HG03469 (cell line): Measurements from ENCODE around the gene DUS1L.

Experiments
- ATAC-seq: cut with Tn5 transposase; IDR thresholded peaks from one replicate; pipeline ENCODE4 v1.9.1; 2021; ENCODE audit warnings: mild to moderate bottlenecking, moderate library complexity, moderate number of reproducible peaks; ENCODE audit not compliant: unreplicated experiment

DUS1L gene

GRCh38 chr17:82088838-82089722 is 23.5 kb upstream of the DUS1L start:
- no peak for ATAC-seq

- no peak for ATAC-seq
Observed at GRCh38 chr17:82087961-82088837, 22.6 kb upstream of the DUS1L start.

DNA sequence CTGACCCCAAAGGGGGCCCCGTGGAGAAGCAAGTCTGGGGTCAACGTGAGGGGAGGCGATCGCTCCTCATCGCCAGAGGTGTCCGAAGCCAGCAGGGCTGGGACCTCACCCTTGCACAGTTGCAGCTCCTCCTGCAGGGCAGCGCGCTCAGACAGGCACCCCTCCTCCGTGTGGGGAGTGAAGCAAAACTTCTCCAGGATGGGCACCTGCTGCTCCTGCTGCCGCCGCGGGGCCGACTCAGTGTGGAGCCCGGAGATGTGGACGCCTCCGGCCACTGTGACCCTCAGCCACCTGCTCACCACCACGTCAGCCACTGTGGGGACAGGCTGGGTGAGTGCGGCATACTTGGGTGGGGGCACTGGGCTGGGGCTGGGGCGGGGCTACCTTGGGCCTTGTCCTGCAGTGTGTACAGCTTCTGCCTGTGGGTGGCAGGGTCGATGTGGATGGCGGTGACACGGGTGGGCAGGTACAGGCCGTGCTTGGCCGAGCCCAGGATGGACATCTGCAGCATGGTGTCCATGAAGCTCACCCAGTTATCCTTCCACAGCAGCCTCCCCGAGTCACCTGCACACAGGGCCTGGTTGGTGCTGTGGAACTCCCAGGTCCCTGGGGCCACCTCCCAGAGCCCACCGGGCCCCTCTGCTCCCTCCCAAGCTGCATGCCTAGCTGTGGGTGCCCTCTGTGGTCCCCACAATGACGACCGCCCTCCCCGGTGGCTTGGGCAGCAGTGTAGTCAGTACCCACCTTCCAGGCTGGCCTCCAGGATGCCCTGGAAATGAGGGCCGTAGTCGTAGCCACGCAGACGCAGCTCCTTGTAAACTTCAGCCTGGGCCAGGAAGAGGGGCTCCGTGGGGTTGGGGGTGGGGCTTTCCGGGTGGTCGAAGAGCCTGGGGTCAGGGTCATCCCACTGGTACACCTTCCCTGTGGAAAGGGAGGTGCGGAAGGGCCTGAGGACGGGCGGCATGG is 21.6 kb upstream of the DUS1L start:
- no peak for ATAC-seq

GRCh38 chr17:82085931-82086764 is 20.5 kb upstream of the DUS1L start:
- ATAC-seq: no peak

GRCh38 chr17:82085031-82085861 is 19.6 kb upstream of the DUS1L start:
- no peak for ATAC-seq

DNA sequence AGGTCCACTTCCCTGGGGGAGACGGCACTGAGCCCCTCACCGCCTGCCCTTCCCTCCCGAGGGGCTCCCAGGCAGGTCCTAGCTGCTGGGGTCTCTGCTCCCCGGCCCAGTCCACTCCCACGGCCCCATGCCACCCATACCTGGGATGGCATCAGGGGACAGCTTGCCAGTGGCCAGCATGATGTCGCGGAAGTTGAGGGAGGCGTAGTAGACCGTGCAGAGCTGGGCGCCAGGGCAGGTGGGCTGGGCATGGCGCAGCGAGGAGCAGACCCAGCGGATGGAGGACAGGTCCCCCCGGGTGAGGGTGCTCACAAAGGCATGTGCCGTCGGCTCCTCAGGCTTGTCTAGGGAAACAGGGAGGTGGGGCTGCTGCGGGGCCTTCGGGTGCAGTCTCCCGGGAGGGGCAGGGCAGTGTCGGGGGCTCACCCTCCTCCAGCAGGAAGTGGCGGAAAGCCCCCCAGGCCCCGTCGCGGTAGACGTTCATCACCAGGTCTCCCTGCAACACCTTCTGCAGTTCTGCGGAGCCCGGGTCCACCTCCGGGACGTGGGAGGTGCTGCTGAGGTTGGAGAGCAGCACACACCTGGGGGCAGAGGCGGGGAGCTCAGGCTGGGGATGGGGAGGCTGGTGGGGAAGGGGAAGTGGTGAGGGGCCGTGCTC is 18.9 kb upstream of the DUS1L start:
- ATAC-seq: no peak

- no peak for ATAC-seq
Observed at GRCh38 chr17:82083533-82084359, 18.1 kb upstream of the DUS1L start.

DNA sequence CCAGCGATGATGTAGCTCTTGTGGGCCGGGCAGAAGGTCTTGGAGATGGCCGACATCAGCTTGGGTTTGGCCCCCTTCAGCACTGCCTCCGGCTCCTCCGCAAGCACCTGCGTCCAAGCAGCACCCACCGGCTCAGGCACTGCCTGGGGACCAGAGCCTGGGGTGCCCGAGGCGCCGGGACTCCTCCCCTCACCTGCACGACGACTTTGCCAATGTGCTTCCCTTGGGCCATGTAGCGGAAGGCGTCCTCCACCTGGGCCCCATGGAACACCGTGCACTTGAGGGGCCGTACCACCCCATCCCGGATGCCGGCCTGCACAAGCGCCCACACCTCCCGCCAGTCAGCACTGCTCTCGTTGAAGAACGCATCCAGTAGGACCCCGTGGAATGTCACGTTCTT is 17.4 kb upstream of the DUS1L start:
- no peak for ATAC-seq

DNA sequence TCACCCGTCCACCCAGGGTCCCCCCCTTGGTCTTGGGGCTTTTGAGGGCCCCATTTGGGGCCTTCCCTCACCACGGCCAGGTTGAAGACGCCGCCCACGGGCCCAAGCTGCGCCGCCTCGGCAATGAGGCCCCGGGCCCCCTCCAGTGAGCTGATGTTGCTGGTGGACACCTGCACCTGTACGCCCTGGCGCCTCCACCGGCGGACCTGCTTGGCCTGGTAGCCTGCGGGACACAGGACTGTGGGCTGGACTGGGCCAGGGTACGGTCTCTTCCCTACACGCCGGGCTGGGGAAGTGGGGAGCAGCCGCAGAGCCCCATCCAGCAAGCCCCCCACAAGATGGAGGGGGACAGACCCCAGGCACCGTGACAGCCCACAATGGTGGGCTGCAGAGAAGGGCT is 16.9 kb upstream of the DUS1L start:
- no peak for ATAC-seq

- no peak for ATAC-seq
Observed at GRCh38 chr17:82081966-82082365, 16.4 kb upstream of the DUS1L start.

GRCh38 chr17:82081546-82081945 is 15.9 kb upstream of the DUS1L start:
- ATAC-seq: no peak

DNA sequence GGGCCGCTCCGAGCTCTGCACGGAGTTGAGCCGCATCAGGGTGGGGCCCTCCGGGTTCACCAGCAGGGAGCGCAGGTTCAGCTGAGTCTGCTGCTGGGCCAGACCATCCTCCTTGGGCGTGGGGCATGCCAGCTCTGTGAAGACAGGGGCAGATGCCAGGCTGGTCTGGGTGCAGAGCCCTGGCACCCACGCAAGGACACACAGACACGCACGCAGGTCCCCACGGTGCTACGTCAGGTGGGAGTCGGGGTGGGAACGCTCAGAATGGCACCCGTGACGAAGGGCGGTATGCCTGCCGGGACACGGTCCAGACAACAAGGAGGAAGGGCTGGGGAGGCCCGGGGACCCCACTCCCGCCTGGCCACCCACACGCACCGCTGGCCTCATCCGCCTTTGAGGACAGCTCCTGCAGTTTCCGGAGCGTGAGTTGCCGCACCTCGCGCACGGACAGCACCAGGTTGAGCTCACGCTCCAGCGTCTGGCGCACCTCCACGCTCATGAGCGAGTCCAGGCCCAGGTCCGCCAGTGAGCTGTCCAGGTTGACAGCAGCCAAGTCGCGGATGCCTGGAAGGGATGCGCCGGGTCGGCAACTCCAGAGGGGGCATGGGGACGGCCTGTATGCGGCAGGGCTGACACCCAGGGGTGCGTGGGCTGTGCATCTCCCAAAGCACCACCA is 15.3 kb upstream of the DUS1L start:
- ATAC-seq: no peak

- ATAC-seq: no peak
Observed at GRCh38 chr17:82080048-82080788, 14.6 kb upstream of the DUS1L start.

DNA sequence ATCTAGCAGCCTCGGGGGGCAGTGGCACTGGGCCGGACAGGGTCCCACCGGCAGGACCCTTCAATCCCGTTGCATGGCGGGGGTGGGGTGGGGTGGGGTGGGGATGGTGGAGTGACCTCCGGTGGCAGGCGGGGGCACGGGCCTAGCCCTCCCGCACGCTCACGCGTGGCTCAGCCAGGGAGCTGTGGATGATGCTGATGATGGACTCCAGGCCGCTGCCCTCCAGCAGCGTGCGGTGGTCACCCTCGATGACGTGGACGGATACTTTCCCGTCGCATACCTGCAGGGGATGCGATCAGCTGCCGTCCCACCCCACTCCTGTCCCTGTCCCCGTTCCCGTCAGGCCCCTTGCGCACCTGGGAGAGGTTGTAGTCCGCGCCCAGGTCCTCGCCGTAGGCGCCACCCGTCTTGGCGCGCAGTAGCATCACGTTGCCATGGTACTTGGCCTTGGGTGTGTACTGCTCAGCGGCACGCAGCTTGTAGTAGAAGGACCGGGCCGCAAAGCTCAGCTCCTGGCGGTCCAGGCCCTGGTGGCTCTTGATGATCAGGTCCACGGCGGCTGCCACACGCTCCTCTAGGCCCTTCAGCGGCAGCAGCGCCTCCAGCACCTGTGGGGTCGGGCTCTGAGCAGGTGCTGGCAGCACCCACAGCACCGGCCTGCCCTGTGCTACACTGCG is 13.5 kb upstream of the DUS1L start:
- no peak for ATAC-seq

DNA sequence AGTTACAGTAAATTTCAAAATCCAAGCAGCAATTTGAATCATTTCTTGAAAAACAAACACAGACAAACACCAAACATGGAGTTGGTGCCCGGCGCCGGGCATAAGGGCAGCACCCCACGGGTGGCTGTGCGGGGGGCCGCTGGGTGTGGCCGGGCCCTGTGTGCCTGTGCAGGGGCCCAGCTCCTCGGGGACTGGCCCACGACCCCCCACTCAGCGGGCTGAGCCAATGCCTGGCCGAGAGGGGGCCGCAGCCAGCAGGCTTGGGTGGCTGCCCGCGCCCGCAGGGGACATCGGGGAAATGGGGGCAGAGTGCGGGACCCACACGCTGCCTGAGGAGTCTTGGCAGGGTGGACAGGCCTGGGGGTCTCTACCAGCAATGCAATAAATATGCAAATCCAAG is 12.8 kb upstream of the DUS1L start:
- ATAC-seq: no peak
